ENCODE data around the gene MRPL11. TPM values are rescaled to one million over a fixed set of nuclear protein-coding genes. Genes with fewer than 3 reads are reported as not detected.

The MRPL11 gene
- total and polyA plus RNA-seq, 2 of the 13 experiments (the other 11 are each of a cell fraction or from before 2014, with no cell fraction given): 72.9 to 176 TPM

- no peak for TF ChIP-seq BCLAF1 (IDR thresholded peaks at IDR 0.05)
- peak; percentile 53 for TF ChIP-seq HNRNPK (IDR thresholded peaks at IDR 0.05; ENCODE audit: low read depth, low read length, poor library complexity, severe bottlenecking)
- TF ChIP-seq SIN3B (IDR thresholded peaks at IDR 0.05; ENCODE audit: low read length): no peak
- no peak for TF ChIP-seq ZBTB4 (CRISPR knock-in tag; IDR thresholded peaks at IDR 0.05; ENCODE audit: borderline replicate concordance)
- TF ChIP-seq SP4 (CRISPR knock-in tag; IDR thresholded peaks at IDR 0.05): 0 out of 2 replicates have a peak, but pooled peaks have one; percentile 18
- no peak for TF ChIP-seq HMGXB3 (CRISPR knock-in tag; IDR thresholded peaks at IDR 0.05; ENCODE audit: borderline replicate concordance)
- 0 out of 2 replicates have a peak, but pooled peaks have one; percentile 46 for TF ChIP-seq ZNF572 (CRISPR knock-in tag; IDR thresholded peaks at IDR 0.05)
- TF ChIP-seq ZNF639 (CRISPR knock-in tag; conservative IDR thresholded peaks at IDR 0.05): no peak
- TF ChIP-seq ATM (IDR thresholded peaks at IDR 0.05; ENCODE audit: borderline replicate concordance): no peak
- no peak for TF ChIP-seq CBX1 (IDR thresholded peaks at IDR 0.05; ENCODE audit: low read depth)
- TF ChIP-seq, protein P1, sequence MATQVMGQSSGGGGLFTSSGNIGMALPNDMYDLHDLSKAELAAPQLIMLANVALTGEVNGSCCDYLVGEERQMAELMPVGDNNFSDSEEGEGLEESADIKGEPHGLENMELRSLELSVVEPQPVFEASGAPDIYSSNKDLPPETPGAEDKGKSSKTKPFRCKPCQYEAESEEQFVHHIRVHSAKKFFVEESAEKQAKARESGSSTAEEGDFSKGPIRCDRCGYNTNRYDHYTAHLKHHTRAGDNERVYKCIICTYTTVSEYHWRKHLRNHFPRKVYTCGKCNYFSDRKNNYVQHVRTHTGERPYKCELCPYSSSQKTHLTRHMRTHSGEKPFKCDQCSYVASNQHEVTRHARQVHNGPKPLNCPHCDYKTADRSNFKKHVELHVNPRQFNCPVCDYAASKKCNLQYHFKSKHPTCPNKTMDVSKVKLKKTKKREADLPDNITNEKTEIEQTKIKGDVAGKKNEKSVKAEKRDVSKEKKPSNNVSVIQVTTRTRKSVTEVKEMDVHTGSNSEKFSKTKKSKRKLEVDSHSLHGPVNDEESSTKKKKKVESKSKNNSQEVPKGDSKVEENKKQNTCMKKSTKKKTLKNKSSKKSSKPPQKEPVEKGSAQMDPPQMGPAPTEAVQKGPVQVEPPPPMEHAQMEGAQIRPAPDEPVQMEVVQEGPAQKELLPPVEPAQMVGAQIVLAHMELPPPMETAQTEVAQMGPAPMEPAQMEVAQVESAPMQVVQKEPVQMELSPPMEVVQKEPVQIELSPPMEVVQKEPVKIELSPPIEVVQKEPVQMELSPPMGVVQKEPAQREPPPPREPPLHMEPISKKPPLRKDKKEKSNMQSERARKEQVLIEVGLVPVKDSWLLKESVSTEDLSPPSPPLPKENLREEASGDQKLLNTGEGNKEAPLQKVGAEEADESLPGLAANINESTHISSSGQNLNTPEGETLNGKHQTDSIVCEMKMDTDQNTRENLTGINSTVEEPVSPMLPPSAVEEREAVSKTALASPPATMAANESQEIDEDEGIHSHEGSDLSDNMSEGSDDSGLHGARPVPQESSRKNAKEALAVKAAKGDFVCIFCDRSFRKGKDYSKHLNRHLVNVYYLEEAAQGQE (IDR thresholded peaks at IDR 0.05; ENCODE audit: borderline replicate concordance in 1 of 2, low read depth in 1 of 2, low read length in 2 of 2): peak in 1 of 2 experiments; percentile 9; a peak in 1 of 4 replicates
- TF ChIP-seq POLR2A (IDR thresholded peaks at IDR 0.05; ENCODE audit: insufficient read depth in 1 of 2, low read depth in 2 of 2, low read length in 2 of 2): no peak
Observed at GRCh38 chr11:66408488-66409214, 30.0 kb downstream of the MRPL11 start (continued).

Data from HepG2 (cell line).